Mesothelial cell of epicardium (in vitro differentiated cells): ENCODE measurements around the gene CLDN34. TPM values are rescaled to one million over a fixed set of nuclear protein-coding genes. Genes with fewer than 3 reads are reported as not detected.

Source experiments
- DNase-seq, 2 experiments: peaks; one replicate each; pipeline ENCODE4 v3.0.0; 2021; ENCODE audit warnings: low spot score in 2 of 2; ENCODE audit not compliant: unreplicated experiment in 2 of 2
- H3K27ac Mint-ChIP-seq: 2 replicates; pipeline ENCODE4 v1.8.0; 2021; ENCODE audit warnings: mixed read lengths
- H3K27me3 Mint-ChIP-seq: 2 replicates; pipeline ENCODE4 v1.8.0; 2021; ENCODE audit warnings: low read depth, mixed read lengths
- H3K36me3 Mint-ChIP-seq: 2 replicates; pipeline ENCODE4 v1.8.0; 2021; ENCODE audit warnings: mixed read lengths
- H3K4me1 Mint-ChIP-seq: 2 replicates; pipeline ENCODE4 v1.8.0; 2021; ENCODE audit warnings: mixed read lengths
- H3K4me3 Mint-ChIP-seq: 2 replicates; pipeline ENCODE4 v1.8.0; 2021; ENCODE audit warnings: mild to moderate bottlenecking, moderate library complexity, mixed read lengths
- H3K9me3 Mint-ChIP-seq: 2 replicates; pipeline ENCODE4 v1.8.0; 2021; ENCODE audit warnings: mixed read lengths
- total RNA-seq: library from RNA; stranded (reverse); gene quantifications from 3 replicates; pipeline ENCODE4 v1.2.1, GENCODE V29; 2021
- TF ChIP-seq, protein P1 (sequence below): fragments of 200-600 bp; sonication (generic); IDR thresholded peaks from one replicate; pipeline ENCODE4 v1.5.0; 2021; ENCODE audit warnings: antibody characterized with exemption; ENCODE audit not compliant: unreplicated experiment

The CLDN34 gene
- total RNA-seq, 1 donor from 2014 or later: 1.1 TPM

DNA sequence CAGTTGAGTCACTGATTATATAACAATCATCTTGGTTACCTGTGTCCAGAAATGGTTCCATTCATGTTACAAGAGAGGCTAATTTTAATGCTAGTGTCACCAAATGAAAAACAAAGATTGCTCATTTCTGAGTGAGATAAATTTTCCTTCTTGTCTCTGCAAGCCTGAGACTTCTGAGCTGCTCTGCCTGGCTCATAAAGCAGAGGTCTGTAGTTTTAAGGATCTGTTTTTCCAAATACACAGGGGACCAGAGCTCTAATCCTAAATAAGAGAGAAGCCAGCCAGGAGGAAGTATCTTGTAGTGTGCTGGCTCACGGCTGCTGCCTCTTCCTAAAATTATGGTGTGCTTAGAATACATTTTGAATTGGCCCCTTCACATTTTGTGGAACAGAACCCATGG is 42.6 kb downstream of the CLDN34 start:
- TF ChIP-seq, protein P1, sequence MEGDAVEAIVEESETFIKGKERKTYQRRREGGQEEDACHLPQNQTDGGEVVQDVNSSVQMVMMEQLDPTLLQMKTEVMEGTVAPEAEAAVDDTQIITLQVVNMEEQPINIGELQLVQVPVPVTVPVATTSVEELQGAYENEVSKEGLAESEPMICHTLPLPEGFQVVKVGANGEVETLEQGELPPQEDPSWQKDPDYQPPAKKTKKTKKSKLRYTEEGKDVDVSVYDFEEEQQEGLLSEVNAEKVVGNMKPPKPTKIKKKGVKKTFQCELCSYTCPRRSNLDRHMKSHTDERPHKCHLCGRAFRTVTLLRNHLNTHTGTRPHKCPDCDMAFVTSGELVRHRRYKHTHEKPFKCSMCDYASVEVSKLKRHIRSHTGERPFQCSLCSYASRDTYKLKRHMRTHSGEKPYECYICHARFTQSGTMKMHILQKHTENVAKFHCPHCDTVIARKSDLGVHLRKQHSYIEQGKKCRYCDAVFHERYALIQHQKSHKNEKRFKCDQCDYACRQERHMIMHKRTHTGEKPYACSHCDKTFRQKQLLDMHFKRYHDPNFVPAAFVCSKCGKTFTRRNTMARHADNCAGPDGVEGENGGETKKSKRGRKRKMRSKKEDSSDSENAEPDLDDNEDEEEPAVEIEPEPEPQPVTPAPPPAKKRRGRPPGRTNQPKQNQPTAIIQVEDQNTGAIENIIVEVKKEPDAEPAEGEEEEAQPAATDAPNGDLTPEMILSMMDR: no peak
- Mint-ChIP-seq H3K4me1 (peaks cover 36% of the 10 kb centered on the region), H3K27me3 (no peaks in the 10 kb centered on the region), H3K4me3 (no peak overlapping the region), H3K27ac (no peak overlapping the region), H3K36me3 (no peaks in the 10 kb centered on the region), H3K9me3 (peaks cover 16% of the 10 kb centered on the region)
- DNase-seq: no peak

- Mint-ChIP-seq H3K9me3 (peaks cover 10% of the 10 kb centered on the region), H3K4me3 (no peak overlapping the region), H3K4me1 (peaks cover 31% of the 10 kb centered on the region), H3K27me3 (no peaks in the 10 kb centered on the region), H3K36me3 (no peaks in the 10 kb centered on the region), H3K27ac (no peak overlapping the region)
- no peak for DNase-seq
- TF ChIP-seq, protein P1: no peak
Observed at GRCh38 chrX:10010686-10011085, 43.5 kb downstream of the CLDN34 start.

DNA sequence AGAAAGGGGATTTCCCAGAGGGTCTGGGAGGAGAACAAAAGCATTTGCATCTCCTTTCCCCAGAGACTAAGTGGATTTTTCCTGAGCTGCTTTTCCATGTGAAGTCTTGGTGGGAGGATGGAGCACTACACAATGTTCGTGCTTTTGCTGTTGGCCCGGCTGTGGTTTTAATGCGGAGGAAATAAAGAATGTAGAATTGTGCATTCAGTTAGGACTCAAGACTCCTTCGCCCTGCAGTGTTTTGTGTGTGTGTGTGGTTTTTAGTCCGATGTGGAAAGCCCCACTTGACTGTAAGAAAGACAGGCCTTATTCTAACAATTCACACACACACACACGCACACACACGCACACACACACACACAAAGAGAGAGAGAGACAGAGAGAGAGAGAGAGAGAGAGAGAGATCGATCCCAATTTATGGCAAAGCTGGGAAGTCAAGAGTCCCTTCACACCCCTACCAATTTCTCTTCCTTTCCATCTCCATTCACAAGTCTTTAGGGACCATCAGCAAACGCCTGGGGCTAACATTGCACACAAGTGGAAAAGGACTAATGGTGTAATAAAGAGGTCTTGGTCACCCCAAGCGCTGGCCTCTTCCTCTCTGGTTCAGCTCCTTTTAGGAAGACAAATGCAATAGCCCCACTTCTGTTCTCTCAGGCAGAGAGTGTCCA is 44.2 kb downstream of the CLDN34 start:
- TF ChIP-seq, protein P1: no peak

DNA sequence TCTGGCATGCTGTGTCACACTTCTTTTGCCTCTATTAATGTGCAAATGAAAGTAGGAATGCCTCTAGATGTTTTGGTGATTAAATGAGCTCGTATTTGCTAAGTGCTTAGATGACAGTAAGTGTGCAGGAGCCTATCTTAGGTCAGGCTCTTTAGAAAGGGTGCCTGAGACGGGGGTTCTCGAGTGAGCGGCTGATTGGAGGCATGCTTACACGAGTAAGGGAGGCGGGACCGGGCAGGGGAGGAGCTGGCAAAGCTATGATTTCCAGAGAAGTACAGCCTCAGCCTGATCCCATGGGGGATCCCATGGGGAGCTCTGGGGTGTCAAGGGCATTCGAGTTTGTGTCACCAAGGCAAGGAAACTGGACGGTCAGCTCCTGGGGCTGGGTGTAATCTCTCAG is 44.8 kb downstream of the CLDN34 start:
- TF ChIP-seq, protein P1: no peak
- no peaks in the 10 kb centered on the region for H3K27me3 Mint-ChIP-seq
- peaks cover 10% of the 10 kb centered on the region for H3K9me3 Mint-ChIP-seq
- peaks cover 33% of the 10 kb centered on the region for H3K4me1 Mint-ChIP-seq
- H3K27ac Mint-ChIP-seq: no peak overlapping the region
- no peak overlapping the region for H3K4me3 Mint-ChIP-seq
- no peaks in the 10 kb centered on the region for H3K36me3 Mint-ChIP-seq
- no peak for DNase-seq

More for the DNA sequence above, 44.2 kb downstream of the CLDN34 start:
- Mint-ChIP-seq H3K27me3 (no peaks in the 10 kb centered on the region), H3K9me3 (peaks cover 10% of the 10 kb centered on the region), H3K36me3 (no peaks in the 10 kb centered on the region), H3K4me1 (peaks cover 31% of the 10 kb centered on the region), H3K27ac (peak overlapping the region; percentile 35), H3K4me3 (no peak overlapping the region)
- no peak for DNase-seq

- peak; percentile 72 to 85 for DNase-seq
- no peaks in the 10 kb centered on the region for H3K36me3 Mint-ChIP-seq
- H3K27ac Mint-ChIP-seq: peak overlapping the region; percentile 47
- peak overlapping the region; percentile 65 for H3K4me3 Mint-ChIP-seq
- peaks cover 50% of the 10 kb centered on the region for H3K4me1 Mint-ChIP-seq
- H3K9me3 Mint-ChIP-seq: peaks cover 10% of the 10 kb centered on the region
- H3K27me3 Mint-ChIP-seq: no peaks in the 10 kb centered on the region
- TF ChIP-seq, protein P1: no peak
Observed at GRCh38 chrX:10014462-10015354, 47.5 kb downstream of the CLDN34 start.
